SK-N-MC (cell line): ENCODE results near the gene CIRBP.

ENCODE experiments used
- DNase-seq: peaks from one replicate; pipeline ENCODE4 v3.0.0-alpha.2; 2011; ENCODE audit warnings: low read depth, low spot score
- H3K27ac ChIP-seq: fragments of 200-600 bp; sonication (generic); 2 replicates; pipeline ENCODE4 v1.5.1; 2016; ENCODE audit warnings: mixed run types
- H3K36me3 ChIP-seq: fragments of 200-600 bp; sonication (generic); 2 replicates; pipeline ENCODE4 v1.6.1; 2017; ENCODE audit warnings: antibody characterized with exemption, low read length, mixed read lengths; ENCODE audit not compliant: insufficient read depth
- H3K4me3 ChIP-seq: fragments of 200-600 bp; sonication (generic); 2 replicates; pipeline ENCODE4 v1.5.1; 2016
- H3K9ac ChIP-seq: fragments of 200-600 bp; sonication (generic); 2 replicates; pipeline ENCODE4 v1.8.0; 2017; ENCODE audit warnings: mixed run types, mixed read lengths; ENCODE audit not compliant: insufficient read length
- H3K9me3 ChIP-seq: fragments of 200-600 bp; sonication (generic); 2 replicates; pipeline ENCODE4 v1.6.1; 2017; ENCODE audit warnings: low read depth, mild to moderate bottlenecking, antibody characterized with exemption, low read length, moderate library complexity, mixed read lengths
- EZH2 ChIP-seq: fragments of 200-600 bp; sonication (generic); IDR thresholded peaks from one replicate; pipeline ENCODE4 v1.6.1; 2017; ENCODE audit warnings: antibody characterized with exemption
- FOXP2 ChIP-seq: optimal IDR thresholded peaks from 2 replicates; pipeline ENCODE3; 2011; ENCODE audit warnings: mild to moderate bottlenecking, moderate library complexity; ENCODE audit not compliant: insufficient read depth; ENCODE audit errors: extremely low read length, control extremely low read depth
- POLR2AphosphoS5 ChIP-seq: IDR thresholded peaks from 2 replicates; pipeline ENCODE4 v1.6.1; 2012; ENCODE audit warnings: mild to moderate bottlenecking, low read depth, low read length, borderline replicate concordance

CIRBP gene

DNA sequence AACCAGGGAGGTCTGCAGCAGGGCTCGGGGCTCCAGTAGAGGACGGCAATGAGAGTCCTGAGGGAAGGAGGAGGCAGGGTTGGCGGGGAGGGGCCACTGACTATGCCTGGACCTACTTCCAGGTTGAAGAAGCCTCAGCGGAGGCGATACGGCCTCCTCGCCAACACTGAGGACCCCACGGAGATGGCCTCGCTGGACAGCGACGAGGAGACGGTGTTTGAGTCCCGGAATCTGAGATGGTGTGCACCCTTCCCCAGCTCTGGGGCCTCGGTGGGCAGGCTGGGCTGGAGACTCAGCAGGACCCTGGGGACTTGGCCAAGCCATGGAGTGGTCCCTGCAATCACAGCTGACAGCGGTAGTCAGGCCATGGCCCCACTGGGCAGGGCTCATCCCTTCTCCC lies 7.9 kb downstream of the CIRBP start:
- H3K27ac ChIP-seq, result no peak overlapping the region
- H3K9ac ChIP-seq, result no peak overlapping the region
- no peak overlapping the region for H3K4me3 ChIP-seq
- no peak for DNase-seq
- TF ChIP-seq POLR2AphosphoS5 (no peak), FOXP2 (no peak), EZH2 (no peak)
- no peaks in the 10 kb centered on the region for H3K9me3 ChIP-seq
- H3K36me3 ChIP-seq, result peaks cover 30% of the 10 kb centered on the region

DNA sequence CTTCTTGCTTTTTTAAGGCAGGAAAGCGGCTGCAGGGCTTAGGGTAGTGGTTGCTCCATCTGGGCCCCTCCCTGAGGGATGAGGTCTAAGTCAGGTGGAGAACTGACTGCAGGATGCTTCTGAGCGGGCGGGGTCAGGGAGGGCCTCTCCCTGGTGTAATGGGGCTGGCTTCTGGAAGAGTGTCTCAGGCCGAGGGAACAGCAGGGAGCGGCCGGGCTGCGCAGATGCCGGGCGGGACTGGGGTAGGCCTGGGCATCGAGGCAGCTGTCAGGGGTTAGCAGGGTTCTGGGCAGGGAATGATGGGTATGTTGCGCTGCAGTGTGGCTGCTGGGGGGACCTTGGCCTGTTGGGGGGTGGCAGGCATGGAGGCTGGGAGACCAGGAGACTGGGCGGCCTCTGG lies 8.9 kb downstream of the CIRBP start:
- TF ChIP-seq POLR2AphosphoS5 (no peak), EZH2 (no peak), FOXP2 (no peak)
- H3K9me3 ChIP-seq, result no peaks in the 10 kb centered on the region
- H3K4me3 ChIP-seq, result no peak overlapping the region
- no peak overlapping the region for H3K9ac ChIP-seq
- no peak overlapping the region for H3K27ac ChIP-seq
- peaks cover 20% of the 10 kb centered on the region for H3K36me3 ChIP-seq
- DNase-seq, result no peak

DNA sequence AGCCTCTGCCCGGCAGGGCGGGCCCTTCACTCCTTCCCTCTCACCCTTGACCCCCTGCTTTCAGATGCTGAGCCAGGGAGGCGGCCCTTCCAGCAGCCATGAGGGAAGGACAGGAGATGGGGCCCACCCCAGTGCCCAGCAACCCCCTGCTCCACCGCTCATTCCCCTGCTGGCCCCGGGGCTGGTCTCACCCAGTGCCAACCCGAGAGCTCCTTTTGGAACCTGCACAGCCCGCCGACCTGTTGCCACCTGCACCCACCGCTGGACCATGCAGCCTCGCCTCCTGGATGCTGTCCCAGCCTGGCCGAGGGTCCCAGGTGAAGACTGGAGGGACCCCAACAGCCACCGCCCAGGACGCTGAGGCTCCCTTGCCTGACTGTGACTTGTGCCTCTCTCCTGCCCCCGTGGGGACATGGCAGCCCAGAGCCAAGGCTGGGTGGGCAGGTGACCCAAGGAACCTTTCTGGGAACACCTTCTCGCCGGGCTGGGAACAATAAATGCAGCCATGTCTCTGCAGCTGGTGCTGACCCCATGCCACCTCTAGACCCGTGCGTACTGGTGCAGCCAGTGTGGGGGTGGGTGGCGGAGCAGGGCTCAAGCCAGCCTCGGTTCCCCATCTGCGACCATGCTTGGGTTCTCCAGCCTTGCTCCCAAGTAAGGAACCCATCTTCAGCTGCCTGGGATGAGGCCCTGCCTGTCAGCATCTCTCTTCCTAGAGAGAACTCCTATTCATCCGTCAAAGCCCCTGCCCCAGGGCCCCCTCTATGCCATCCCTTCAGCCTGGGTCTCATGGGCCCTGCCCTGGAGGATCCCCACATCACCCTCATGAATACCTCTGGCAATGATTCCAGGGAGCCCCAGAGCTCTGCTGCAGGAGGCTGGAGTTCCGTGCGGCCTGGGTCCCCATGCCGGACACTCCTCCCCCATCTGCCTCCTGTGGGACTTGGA lies 9.9 kb downstream of the CIRBP start:
- no peak for DNase-seq

DNA sequence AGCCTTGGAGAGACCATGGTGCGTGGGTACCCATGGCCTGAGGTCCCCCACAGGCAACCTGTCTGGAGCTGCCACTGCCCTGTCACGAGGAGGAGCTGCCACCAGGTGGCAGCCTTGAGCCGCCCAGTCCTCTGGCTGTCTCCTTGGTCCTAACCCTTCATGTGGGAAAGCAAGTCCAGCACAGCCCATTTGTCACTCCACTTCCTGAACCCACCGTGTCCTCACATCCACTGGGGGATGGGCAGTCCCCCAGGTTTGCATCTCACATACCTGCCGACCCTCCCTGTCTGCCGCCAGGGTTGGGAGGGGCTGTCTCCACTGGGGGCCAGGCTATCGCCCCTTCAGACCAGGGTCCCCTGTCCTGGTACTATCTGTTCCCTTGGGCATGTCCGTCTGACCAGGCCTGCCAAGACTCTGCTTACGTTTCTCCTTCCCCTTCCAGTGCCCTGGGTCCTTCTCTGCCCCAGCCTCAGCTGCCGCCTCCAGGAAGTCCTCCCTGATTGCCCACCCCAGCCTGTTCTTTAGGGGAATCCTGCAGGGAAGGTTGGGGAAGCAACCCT lies 10.7 kb downstream of the CIRBP start:
- Histone ChIP-seq H3K9me3 (no peaks in the 10 kb centered on the region), H3K27ac (no peak overlapping the region), H3K36me3 (peaks cover 2% of the 10 kb centered on the region; the same call in 1 of the 2 replicates), H3K4me3 (no peak overlapping the region), H3K9ac (no peak overlapping the region)
- TF ChIP-seq POLR2AphosphoS5 (peak; percentile 9; the same call in 1 of the 2 replicates), FOXP2 (no peak)
- no peak for DNase-seq

More for the DNA sequence above, 9.9 kb downstream of the CIRBP start:
- H3K27ac ChIP-seq, result no peak overlapping the region
- H3K4me3 ChIP-seq, result no peak overlapping the region
- H3K9ac ChIP-seq, result no peak overlapping the region
- peaks cover 11% of the 10 kb centered on the region for H3K36me3 ChIP-seq
- no peaks in the 10 kb centered on the region for H3K9me3 ChIP-seq
- TF ChIP-seq EZH2 (no peak), POLR2AphosphoS5 (no peak)

DNA sequence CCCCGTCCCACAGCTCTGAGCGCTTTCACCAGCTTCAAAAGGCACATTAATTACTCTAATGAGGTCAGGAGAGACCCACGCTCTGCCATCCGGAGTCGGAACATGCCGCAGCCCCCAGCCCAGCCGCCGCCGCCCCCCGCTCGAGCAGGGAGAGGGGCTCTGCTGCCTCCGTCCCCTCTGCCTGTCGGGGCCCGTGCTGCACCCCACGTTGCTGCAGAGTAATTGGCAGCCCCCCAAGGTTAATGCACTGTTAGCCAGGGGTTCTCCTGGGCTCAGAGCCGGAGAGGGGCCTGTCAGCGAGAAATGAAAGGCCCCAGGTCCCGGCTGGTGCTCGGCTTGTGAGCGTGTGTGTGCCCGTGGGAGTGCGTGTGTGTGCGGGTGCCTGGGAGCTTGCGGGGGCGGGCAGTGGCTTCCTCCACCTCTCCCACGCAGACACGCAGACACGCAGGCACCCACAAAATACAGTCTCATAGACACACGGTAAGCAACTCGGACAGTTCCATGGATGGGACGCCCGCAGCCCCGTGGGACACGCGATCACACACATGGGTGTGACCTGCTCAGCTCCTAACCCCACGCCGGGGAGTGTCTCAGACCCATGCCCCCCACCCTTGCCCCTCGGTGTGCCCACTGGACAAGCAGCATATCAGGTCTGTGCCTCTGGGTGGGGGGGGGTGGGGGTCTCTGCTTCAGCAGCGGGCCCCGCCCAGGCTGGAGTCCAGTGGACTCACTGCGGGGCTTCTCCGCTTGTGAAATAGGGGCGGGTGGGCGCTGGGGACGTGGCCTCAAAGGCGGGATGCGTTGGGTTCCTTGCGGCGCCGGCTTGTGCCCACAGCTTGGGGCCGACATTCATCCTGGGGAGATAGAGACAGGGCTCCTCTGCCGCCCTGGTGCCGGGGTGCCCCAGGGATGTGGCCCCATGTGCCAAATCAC lies 11.8 kb downstream of the CIRBP start:
- Histone ChIP-seq H3K27ac (no peak overlapping the region), H3K9me3 (no peaks in the 10 kb centered on the region), H3K9ac (no peak overlapping the region), H3K4me3 (no peak overlapping the region), H3K36me3 (no peaks in the 10 kb centered on the region)
- TF ChIP-seq POLR2AphosphoS5, result no peak; the same call in 1 of the 2 replicates
- TF ChIP-seq FOXP2, result no peak
- TF ChIP-seq EZH2, result no peak
- no peak for DNase-seq

DNA sequence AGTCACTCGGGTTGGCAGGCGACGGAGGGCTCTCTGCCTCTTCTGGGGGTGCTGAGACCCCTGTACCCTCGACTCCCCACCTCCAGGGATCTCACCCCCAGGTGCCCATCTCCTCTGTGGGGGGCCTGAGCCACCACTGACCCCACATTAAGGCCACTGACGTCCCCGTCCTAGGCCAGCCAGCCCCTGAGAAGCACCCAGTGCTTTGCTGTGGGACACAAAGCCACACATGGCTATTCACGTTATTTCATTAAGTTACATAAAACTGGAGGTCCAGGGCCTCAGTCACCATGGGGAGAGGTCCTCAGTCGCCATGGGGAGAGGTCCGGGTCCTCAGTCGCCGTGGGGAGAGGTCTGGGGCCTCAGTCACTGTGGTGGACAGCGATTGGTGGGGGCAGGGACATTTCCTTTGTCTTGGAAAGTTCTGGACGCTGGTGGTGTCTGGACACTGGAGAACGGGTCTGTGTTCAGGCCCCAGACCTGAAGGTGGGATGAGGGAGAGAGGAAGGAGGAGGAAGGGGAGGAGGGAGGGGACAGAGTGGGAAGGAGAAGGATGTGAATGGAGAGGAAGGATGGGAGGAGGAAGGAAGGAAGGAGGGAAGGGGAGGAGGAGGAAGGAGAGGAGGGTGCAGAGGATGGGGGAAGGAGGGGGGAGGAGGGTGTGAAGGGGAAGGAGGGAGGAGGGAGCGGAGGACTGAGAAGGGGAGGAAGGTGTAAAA lies 12.6 kb downstream of the CIRBP start:
- TF ChIP-seq FOXP2 (no peak), EZH2 (no peak), POLR2AphosphoS5 (no peak)
- Histone ChIP-seq H3K9ac (no peak overlapping the region), H3K9me3 (no peaks in the 10 kb centered on the region), H3K4me3 (no peak overlapping the region), H3K27ac (no peak overlapping the region), H3K36me3 (no peaks in the 10 kb centered on the region)
- no peak for DNase-seq

DNA sequence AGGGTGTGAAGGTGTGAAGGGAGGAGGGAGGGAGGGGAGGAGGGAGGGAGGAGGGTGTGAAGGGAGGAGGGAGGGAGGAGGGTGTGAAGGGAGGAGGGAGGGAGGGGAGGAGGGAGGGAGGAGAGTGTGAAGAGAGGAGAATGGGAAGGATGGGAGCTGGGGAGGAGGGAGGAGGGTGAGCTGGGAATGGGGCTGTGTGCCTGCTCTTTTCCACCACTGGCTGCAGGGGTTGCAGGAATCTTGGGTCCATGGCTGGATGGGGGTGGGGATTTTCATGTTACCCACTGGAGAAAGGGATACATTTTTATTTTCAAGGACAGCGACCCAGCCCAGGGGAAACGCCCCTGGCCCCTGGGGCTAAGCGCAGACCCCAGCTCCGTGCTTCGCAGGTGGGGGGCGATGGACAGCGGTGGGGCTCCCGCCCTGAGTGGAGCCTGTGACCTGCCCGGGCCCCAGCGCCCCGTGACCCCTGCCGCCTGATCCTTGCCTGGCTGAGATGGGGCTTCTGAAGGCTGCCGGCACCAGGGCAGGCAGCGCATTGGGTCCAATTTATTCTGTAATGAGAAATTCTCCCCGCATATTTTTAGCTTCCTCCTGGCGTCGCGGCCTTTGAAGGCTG lies 13.6 kb downstream of the CIRBP start:
- Histone ChIP-seq H3K9ac (no peak overlapping the region), H3K4me3 (no peak overlapping the region), H3K9me3 (no peaks in the 10 kb centered on the region), H3K36me3 (no peaks in the 10 kb centered on the region), H3K27ac (no peak overlapping the region)
- DNase-seq, result no peak
- TF ChIP-seq POLR2AphosphoS5 (no peak), EZH2 (no peak), FOXP2 (no peak)
